Glomerular endothelial cell (primary cell): ENCODE results near the gene BDKRB2. TPM values are rescaled to one million over a fixed set of nuclear protein-coding genes. Genes with fewer than 3 reads are reported as not detected.

ENCODE experiments used
- DNase-seq: peaks from one replicate; pipeline ENCODE4 v3.0.0-alpha.2; 2011; ENCODE audit warnings: low read depth, low spot score; ENCODE audit errors: extremely low read depth
- total RNA-seq: library from RNA; depleted of rRNA; stranded (reverse); fragments of >200 nt; gene quantifications from 2 replicates; pipeline ENCODE4 v1.2.3, GENCODE V29; 2015

Gene BDKRB2
- total RNA-seq, 1 donor from 2014 or later, result 4.1 TPM

DNA sequence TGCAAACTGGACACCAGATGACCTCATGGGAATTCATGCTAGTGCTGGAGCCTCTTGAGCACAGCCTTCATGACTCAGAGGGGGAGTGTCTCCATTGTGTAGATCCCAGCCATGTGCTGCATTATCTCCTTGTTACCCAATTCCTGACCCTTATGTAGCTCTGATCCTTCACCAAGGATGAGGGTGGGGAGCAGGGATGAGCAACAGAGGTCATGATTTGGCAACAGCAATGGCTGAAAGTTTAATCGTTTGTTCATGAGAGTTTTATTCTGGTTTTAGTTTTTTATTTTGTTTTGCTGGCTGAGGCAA lies 41.9 kb downstream of the BDKRB2 start:
- DNase-seq, result no peak

GRCh38 chr14:96247031-96247430 lies 42.4 kb downstream of the BDKRB2 start:
- no peak for DNase-seq

DNA sequence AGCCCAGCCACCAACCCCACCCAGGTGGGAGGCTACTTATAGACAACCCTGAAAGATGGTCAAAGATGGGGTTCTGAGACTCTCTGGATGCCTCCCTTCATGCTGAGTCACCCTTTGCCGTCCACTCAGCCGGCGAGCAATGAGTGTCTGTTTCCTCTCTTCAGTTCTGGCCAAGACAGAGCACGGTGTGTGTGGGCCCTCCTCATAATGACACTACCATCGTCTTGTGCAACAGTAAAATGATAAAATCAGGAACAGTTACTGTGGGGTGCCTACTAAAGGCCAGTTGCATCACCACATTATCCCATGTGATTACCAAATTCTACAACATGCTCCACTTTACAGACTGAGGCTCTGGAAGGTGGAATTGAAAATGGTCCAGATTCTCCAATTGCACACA lies 44.4 kb downstream of the BDKRB2 start:
- no peak for DNase-seq

- no peak for DNase-seq
Measured at GRCh38 chr14:96250485-96250884, 45.8 kb downstream of the BDKRB2 start.

GRCh38 chr14:96251656-96252155 lies 47.1 kb downstream of the BDKRB2 start:
- no peak for DNase-seq

DNA sequence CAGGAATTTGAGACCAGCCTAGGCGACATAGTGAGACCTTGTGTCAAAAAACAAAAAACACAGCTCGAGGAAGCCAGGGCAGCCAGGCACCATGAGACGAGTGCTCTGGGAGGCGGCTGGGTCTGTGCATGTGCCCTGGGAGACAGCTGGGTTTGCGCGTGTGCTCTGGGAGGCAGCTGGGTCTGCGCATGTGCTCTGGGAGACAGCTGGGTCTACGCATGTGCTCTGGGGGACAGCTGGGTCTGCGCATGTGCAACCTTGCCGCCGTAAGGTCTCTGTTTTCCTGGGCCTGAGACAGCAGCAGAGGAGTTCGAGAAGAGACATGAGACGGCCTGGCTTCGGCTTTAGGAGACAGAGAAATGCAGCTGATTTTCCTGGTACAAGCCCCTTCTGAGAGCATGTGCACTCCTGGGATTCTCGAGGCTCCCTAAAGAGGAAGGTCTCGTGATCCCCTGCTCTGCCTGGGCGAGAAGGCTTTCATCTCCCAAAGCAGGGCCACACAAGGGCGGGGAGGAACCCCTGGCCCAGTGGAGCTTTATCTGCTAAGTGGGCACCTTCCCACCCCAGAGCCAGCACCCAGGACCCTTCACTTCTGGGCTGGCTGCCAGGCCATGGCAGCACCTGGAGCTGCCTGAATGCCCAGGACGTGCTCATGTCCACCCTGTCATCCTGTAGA lies 47.8 kb downstream of the BDKRB2 start:
- no peak for DNase-seq

GRCh38 chr14:96252999-96253539 lies 48.4 kb downstream of the BDKRB2 start:
- DNase-seq, result no peak

DNA sequence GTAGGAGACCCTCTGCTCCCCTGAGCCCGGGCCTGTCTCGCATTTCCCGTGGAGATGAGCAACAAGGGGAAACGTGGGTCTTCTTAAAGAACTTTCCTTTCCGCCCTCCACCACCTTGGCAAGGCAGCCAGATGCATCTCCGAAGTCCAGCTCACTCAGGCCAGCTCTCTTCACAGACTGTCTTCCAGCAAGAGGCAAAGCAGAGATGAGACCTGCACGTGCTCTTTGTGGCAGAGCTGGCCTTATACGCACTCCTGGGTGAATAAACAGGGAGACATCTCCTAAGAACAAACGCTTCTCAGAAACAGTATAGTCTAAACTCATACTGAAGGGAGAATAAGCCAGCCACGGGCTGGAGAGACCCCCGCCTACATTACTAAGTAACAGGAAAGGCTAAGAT lies 50.0 kb downstream of the BDKRB2 start:
- DNase-seq, result no peak

DNA sequence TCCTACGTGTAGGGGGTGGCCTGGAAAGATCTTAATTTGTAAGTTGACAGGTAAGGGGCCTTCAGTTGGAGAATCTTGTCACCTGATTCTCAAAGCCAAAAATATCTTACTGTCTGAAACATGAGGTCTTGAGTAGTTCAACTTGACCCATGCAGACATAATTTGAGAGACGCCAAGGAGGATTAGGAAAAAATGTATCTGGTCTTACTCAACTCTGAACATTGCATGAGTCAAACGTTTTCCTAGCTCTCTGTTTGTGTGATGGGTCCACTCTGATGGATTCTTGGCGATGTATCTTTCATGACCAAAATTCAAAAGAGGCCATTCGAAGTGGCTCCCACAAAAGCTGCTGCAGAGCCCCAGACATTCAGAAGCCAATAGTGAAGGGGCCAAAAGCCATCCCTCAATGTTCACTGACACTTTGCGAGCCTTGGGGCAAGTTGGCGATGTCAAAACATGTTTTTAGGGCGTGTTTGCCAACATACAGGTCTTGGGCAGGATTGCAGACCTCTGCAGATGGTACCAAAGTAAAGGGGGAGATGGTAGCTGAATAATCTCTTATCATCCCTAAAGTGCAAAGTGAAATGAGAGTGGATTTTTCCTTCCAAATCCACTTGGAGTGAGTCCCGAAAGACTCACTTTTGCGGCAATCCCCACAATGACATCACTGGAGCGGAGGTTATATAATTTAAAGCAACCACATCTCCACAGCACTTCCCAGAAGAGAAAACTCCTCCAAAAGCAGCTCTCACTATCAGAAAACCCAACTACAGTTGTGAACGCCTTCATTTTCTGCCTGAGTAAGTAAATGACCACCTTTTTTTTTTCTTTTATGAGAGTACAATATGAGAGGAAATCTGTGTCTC lies 51.1 kb downstream of the BDKRB2 start, which contains the start of gene BDKRB1:
BDKRB1 (plus strand) TSS at position 710 of the 866 bp plus-strand sequence. CDS start 7,473 bp downstream, outside the sequence.
- no peak for DNase-seq

DNA sequence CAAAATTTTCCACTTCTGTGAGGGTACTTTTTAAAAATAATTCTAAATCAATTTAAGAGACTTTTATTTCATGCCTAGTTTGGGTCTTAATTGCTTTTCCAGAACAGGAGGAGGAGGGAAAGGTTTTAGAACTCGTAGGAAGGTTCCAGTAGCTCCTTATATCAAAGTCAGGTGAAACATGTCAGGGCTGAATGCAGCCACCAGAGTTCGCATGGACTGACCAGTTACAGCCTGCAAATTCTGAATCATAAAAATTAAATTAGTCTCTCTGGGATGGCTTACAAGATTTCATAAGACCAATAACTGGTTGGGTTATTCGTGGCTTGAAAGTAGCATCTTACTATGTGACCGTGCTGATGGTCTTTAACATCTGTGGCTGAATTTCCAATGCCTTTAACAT lies 51.8 kb downstream of the BDKRB2 start:
- DNase-seq, result no peak

DNA sequence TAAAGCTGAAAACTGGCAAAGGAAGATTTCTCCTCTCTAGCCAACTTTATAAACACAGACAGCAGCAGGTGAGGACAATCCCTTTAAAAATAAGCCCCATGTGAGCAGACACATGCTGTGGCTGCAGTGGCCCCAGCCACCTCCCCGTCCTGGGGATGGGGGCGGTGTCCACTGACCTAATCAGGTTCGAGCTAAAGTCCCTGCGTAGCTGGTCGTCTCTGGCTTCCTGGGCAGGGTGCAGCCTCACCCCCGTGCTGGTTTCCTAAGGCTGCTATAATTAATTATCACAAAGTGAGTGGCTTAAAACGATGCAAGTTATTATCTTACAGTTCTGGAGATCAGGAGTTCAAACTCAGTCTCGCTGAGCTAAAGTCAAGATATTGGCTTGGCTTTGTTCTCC lies 52.4 kb downstream of the BDKRB2 start:
- DNase-seq, result no peak

- DNase-seq, result no peak
Measured at GRCh38 chr14:96257900-96258299, 53.3 kb downstream of the BDKRB2 start.

DNA sequence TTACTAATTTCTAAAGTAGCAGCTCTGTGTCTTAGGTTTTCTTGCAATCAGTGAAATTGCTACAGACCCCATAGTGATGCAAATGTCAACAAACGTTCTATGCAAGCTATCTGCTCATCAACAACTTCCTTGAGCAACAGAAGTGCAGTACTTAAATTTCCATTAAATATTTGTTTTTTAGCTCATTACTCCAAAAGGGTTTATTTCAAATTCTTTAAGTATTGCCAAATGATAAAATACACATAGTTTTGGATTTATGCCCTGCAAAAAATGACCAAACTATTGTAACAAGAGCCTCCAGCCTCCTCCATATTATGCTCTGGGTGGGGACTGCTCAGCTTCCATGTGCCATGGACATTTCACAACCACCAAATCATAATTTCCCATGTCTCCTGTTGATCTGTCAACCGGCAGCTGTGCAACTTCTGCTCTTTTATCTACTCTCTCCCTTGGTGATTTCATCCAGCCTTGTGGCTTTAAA lies 55.7 kb downstream of the BDKRB2 start:
- DNase-seq, result no peak

- DNase-seq, result no peak
Measured at GRCh38 chr14:96261053-96261452, 56.4 kb downstream of the BDKRB2 start.

DNA sequence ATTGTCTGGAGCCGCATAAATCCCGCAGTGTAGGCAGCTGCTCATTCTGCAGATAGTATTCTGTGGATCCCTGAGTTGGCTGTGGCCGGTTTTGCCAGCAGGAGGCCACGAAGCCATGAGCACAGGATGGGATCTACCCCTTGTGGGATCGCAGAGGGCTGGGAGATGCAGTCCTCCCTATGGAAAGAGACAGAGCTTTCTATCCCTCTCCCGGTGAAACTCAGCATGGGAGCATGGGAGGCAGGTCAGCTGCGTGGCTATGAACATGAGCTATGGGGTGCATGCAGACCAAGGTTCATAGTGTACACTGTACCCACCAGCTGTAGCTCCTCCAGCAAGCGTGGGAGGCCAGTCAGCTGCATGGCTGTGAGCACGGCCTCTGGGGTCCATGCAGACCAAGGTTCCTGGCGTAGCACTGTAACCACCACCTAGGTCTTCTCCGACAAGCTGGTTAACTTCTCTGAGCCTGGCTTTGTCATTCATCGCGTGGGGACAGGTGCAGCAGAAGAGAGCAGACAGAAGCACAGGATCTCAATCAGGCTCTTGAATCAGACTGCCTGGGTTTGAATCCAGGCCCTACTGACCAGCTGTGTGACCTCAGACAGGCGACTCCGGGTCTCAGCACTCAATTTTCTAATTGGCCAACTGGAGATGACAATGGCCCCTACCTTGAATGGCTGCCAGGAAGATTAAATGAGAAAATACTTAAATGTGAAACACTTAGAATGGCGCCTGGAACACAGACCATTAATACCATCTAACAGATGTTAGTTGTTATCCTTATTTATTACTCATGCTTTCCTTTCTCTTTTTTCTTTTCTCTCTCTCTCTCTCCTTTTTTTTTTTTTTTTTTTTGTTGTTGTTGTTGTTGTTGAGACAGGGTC lies 57.4 kb downstream of the BDKRB2 start:
- DNase-seq, result no peak

DNA sequence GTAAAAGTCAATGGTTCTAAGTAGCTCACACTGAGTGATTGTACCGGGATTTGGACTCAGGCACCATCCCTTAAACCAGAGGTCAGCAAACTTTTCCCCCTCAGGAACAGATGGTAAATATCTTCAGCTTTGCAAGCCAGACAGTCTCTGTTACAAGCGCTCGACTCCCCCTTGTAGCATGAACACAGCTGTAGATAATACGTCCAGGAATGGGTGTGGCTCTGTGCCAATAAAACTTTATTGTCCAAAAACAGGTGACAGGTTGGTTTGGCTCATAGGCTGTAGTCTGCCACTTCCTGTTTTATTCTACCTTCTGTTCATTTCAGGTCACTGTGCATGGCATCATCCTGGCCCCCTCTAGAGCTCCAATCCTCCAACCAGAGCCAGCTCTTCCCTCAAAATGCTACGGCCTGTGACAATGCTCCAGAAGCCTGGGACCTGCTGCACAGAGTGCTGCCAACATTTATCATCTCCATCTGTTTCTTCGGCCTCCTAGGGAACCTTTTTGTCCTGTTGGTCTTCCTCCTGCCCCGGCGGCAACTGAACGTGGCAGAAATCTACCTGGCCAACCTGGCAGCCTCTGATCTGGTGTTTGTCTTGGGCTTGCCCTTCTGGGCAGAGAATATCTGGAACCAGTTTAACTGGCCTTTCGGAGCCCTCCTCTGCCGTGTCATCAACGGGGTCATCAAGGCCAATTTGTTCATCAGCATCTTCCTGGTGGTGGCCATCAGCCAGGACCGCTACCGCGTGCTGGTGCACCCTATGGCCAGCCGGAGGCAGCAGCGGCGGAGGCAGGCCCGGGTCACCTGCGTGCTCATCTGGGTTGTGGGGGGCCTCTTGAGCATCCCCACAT lies 58.9 kb downstream of the BDKRB2 start:
- no peak for DNase-seq

GRCh38 chr14:96264200-96264553 lies 59.5 kb downstream of the BDKRB2 start:
- DNase-seq, result no peak

- DNase-seq, result no peak
Measured at GRCh38 chr14:96264853-96265252, 60.2 kb downstream of the BDKRB2 start.

GRCh38 chr14:96265383-96266095 lies 60.9 kb downstream of the BDKRB2 start:
- DNase-seq, result no peak
